Stimulated activated CD4-positive, alpha-beta T cell treated with anti-CD3 and anti-CD28 coated beads, Interleukin-12 subunit alpha, Interleukin-12 subunit beta, amount 100 ng/mL, for 4 hours (primary cell): ENCODE results near the gene S100A10.

Experiments
- DNase-seq: peaks from one replicate; pipeline ENCODE4 v3.0.0-alpha.2; 2020

The S100A10 gene

GRCh38 chr1:151993734-151994496 is at the start of gene S100A10:
Gene S100A10, minus strand, starts transcription at chr1:151993859. Its CDS starts 7,629 bp downstream, at chr1:151986230.
- peak; percentile 65 for DNase-seq

GRCh38 chr1:152042030-152042429 is 48.4 kb upstream of the S100A10 start:
- DNase-seq, result no peak

- DNase-seq, result no peak
These were observed 46.2 kb upstream of the S100A10 start for GRCh38 chr1:152039886-152040285.

- no peak for DNase-seq
These were observed 45.8 kb upstream of the S100A10 start for GRCh38 chr1:152039461-152039860.

GRCh38 chr1:152038871-152039270 is 45.2 kb upstream of the S100A10 start:
- no peak for DNase-seq

GRCh38 chr1:152036267-152037216 is 42.9 kb upstream of the S100A10 start, which contains the start of gene S100A11:
Gene S100A11, minus strand, starts transcription at chr1:152037004. Its CDS starts 89 bp downstream, at chr1:152036915.
- DNase-seq, result peak; percentile 75

DNA sequence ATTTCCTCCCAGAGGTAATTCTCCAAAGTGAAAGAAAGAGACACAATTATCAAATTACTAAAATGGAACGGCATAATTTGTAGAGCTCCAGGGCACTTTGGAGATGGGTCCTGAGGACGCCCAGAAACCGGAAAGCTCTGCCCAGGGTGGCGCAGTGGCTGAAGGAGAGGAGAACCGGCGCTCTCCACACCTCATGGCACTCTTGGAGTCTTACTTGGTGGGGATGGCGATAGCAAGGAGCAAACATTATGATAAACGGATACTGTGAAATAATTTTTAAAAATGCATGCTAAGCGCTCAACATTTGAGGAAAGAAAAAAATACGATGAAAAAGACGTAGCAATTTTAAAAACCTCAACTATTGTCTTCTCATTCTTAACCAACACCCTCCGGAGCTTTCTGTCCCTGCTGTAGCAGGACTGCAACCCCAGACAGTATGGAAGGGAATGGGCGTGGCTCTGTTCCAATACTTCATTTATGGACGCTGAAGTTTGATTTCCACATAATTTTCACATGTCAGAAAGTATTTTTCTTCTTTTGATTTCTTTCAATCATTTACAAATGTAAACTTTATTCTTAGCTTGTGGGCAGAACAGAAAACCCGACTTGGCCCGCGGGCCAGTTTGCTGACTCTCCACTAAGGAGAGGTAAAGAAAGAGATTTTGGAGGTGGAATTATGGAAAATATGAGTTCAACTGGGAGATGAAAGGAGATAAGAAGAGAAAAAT is 42.0 kb upstream of the S100A10 start:
- DNase-seq, result no peak

- peak; percentile 57 for DNase-seq
These were observed 41.2 kb upstream of the S100A10 start for GRCh38 chr1:152034654-152035538.

- DNase-seq, result no peak
These were observed 40.6 kb upstream of the S100A10 start for GRCh38 chr1:152034324-152034653.

- DNase-seq, result no peak
These were observed 36.2 kb upstream of the S100A10 start for GRCh38 chr1:152029929-152030211.

DNA sequence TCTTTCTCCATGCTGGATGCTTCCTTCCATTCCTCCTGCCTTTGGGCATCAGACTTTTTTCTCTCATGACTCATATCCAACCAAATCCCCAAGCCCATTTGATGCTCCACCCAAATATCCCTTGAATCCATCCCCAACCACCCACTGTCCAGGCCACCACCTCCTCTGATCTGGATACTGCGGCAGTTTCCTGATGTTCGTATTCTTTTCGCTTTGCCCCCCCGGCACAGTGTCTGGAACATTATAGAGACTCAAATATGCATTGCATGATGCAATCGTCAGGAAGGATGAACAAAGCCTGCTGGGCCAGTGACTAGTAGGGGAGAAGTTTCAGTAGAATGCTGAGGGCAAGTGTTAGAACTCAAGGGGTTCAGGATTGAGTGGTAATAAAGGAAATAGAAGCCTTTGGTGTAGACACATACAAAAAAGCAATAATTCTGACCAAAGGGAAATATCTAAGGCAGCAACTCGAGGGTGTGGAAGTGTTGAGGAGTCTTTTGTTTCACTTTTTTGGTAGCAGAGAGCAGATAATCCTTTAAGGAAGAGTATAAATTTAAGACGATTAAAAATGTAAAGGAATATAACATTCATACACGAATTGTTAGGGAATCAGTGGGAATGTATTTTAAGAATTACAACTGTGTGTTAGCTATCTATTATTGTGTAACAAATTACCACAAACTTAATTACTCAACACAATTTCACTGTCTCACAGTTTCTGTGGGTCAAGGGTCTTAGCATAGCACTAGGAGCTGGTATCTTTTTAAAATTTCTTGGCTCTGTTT is 35.7 kb upstream of the S100A10 start:
- no peak for DNase-seq

GRCh38 chr1:152026895-152027294 is 33.2 kb upstream of the S100A10 start:
- no peak for DNase-seq

GRCh38 chr1:152024223-152024622 is 30.6 kb upstream of the S100A10 start:
- DNase-seq, result no peak

DNA sequence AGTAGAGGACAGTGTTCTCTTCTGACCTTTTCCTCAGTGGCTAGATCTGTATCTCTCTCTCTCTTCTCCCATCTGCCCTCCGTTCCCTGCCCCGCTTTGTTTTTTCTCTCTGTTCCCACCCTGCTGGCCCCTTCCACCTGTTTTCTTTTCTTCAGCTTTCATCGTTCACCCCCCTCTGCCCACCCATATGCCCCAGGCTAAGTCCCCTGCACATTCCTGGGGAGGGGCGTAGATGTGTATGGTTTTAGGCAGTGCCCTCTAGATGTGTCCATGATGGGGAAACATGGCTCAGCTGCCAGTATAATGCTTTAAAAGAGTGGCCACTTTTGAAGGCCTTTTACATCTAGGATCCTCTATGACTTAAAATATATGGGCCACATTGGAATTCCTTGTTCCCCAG is 29.6 kb upstream of the S100A10 start:
- no peak for DNase-seq

DNA sequence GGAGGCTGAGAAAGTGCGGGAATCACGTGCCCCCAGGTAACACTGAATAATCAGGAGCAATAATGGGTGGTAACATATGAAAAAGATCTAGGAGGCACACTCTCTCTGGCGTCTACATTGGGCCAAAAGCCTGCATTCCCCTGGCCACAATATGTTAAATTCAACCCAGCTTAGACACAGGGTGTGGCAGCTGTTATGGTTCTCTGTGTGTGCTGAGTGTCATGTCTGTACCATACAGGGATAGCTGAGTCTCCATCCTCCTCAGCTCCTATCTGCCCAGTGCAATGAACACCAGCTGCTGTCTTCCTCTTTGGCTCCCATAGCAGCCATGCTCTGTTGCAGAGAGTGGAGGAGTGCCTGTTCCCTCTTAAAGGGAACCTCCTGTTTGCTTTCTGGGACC is 28.8 kb upstream of the S100A10 start:
- DNase-seq, result no peak

GRCh38 chr1:152021569-152021968 is 27.9 kb upstream of the S100A10 start:
- DNase-seq, result no peak

DNA sequence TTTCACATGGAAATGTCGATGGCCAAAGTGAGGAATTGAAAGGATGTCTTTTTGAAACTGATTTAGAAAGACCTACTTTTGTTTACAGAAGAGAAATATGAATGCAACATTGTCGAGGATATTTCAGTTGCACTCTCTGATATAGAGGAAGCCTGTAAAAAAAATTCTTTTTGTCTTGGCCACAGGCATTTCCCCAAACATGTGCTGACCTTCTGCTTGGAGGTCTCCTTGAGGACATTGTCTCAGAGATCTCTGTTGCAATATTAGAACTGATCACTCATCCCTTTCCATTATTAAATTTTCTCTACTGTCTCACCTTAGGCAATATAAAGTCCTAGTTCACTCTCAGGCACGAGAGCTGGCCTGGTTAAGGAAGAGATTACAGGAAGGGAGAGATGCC is 27.2 kb upstream of the S100A10 start:
- DNase-seq, result no peak

DNA sequence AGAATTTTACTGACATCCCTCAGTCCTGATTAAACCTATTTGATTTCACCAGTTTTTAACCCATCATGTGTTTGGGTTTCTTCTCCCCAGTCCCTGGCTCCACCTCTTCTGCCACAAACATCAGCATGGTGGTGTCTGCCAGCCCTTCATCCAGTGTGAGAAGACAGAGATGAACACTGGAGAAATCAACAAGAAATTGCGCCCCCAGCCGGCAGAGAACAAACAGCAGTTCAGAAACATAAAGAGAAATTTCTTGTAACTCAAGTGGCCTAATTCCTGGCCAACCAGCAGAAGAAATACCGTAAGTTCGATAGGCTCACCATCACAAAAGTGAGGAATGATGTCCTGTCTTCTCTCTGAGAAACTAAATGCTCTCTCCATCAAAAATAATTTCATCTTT is 24.9 kb upstream of the S100A10 start:
- DNase-seq, result no peak

- DNase-seq, result no peak
These were observed 22.1 kb upstream of the S100A10 start for GRCh38 chr1:152015766-152016165.

DNA sequence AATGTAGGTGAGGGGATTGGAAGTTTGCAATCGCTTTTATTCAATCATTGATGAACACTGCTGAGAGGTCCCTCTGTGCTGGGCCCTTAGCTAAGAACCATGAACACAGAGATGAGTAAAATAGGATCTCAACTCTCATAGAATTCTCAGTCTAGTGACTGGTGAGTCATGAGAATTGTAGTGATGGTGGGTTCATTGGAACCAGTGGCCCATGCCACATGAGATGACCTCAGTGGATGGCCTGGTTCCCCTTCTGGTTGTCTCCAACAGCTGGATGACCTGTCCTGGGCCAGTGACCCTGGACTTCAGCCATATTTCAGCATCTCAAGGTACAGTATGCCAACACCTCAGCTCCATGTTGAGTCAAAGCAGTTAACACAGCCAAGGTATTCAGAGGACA is 21.3 kb upstream of the S100A10 start:
- DNase-seq, result no peak

- DNase-seq, result peak; percentile 34
These were observed 20.1 kb upstream of the S100A10 start for GRCh38 chr1:152013664-152014237.
